ENCODE data around the gene RXRB. TPM values are rescaled to one million over a fixed set of nuclear protein-coding genes. Genes with fewer than 3 reads are reported as not detected.

Gene RXRB
- total RNA-seq, 1 experiment from 2014 or later = 17.0 TPM

- in situ Hi-C loops (cut with HindIII; ENCODE audit: low pct_unique_long_range_greater_than_20kb, low sequenced_read_pairs) = no loop called here
- DNase-seq (ENCODE audit: low read depth, low spot score) = no peak
Measured at GRCh38 chr6:33215271-33216116, 15.0 kb upstream of the RXRB start.

DNA sequence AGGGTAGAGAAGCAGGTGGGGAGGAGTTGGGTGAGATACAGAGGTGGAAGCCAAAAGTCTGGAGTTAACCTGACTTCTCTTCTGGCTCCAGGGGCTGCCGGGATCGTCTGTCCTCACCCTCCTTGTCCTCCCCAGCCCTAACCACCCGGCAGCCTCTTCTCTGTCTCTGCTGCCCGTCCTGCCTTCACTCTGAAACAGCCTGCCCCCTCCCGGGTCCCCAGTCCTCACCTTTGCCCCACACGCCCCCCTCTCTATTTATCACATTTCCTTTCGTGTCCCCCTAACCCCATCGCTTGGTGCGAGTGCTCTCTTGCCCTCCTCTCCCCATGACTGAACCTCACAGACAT is 13.5 kb upstream of the RXRB start:
- in situ Hi-C loops (cut with HindIII; ENCODE audit: low pct_unique_long_range_greater_than_20kb, low sequenced_read_pairs) = no loop called here
- DNase-seq (ENCODE audit: low read depth, low spot score) = no peak

- DNase-seq (ENCODE audit: low read depth, low spot score) = no peak
- in situ Hi-C loops (cut with HindIII; ENCODE audit: low pct_unique_long_range_greater_than_20kb, low sequenced_read_pairs) = no loop called here
Measured at GRCh38 chr6:33213166-33213988, 12.9 kb upstream of the RXRB start.

DNA sequence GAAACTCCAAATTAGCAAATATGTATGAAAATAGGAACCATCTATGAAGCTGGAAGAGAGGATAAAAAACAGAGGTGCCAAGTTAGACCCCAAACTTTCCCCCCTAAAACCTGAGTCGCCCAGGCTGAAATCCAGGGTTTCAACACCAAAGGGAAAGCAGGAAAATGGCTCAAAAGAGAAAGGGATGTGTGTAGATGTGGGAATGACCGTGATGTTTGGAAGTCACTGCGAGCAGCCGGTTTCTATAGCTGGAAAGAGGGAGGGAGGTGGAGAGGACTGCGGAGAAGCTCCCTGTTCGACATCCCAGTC is 12.3 kb upstream of the RXRB start:
- in situ Hi-C loops (cut with HindIII; ENCODE audit: low pct_unique_long_range_greater_than_20kb, low sequenced_read_pairs) = no loop called here
- DNase-seq (ENCODE audit: low read depth, low spot score) = no peak

- in situ Hi-C loops (cut with HindIII; ENCODE audit: low pct_unique_long_range_greater_than_20kb, low sequenced_read_pairs) = no loop called here
- DNase-seq (ENCODE audit: low read depth, low spot score) = no peak
Measured at GRCh38 chr6:33211666-33212422, 11.4 kb upstream of the RXRB start.

GRCh38 chr6:33211136-33211535 is 10.7 kb upstream of the RXRB start:
- in situ Hi-C loops (cut with HindIII; ENCODE audit: low pct_unique_long_range_greater_than_20kb, low sequenced_read_pairs) = no loop called here
- DNase-seq (ENCODE audit: low read depth, low spot score) = no peak

GRCh38 chr6:33209856-33210255 is 9.4 kb upstream of the RXRB start:
- DNase-seq (ENCODE audit: low read depth, low spot score) = no peak
- in situ Hi-C loops (cut with HindIII; ENCODE audit: low pct_unique_long_range_greater_than_20kb, low sequenced_read_pairs) = no loop called here

- peak; percentile 67 for DNase-seq (ENCODE audit: low read depth, low spot score)
- in situ Hi-C loops (cut with HindIII; ENCODE audit: low pct_unique_long_range_greater_than_20kb, low sequenced_read_pairs) = no loop called here
Measured at GRCh38 chr6:33208091-33208967, 7.9 kb upstream of the RXRB start, which contains the start of gene RING1. RING1 (plus strand) TSS chr6:33208500; CDS start chr6:33208823, 323 bp downstream.

- no peak for DNase-seq (ENCODE audit: low read depth, low spot score)
- in situ Hi-C loops (cut with HindIII; ENCODE audit: low pct_unique_long_range_greater_than_20kb, low sequenced_read_pairs) = no loop called here
Measured at GRCh38 chr6:33207552-33208090, 7.2 kb upstream of the RXRB start.

DNA sequence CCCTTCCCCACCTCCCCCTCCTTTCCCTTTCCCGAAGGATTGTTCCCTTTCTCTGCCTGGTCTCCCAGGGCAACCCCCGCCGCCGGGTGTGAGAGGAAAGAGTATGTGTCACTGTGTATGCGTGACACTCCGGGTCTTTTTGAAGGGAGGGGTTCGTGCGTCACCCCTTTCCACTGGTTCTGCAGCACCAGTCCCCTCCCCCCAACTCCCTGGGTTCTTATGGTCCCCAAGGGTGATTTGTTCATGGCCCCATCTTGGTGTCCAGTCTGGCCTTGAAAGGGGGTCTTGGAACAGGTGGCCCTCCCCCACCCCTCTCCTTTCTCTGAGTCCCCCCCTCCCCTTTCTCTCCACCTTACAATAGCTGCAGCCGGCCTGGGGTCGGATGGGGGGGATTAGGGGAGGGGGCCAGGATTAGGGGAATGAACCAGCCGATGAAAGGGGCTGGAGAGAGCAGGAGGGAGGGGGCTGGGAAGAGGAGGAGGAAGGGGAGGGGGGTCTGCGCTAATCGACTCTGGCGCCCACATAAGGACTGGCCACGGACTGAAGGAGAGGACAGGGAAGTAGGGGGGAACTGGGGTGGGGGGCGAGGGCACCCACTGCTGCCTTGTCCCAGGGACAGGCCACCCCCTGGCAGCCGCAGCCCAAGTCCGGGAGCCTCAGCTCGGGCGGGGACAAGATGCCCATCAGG is 6.5 kb upstream of the RXRB start:
- DNase-seq (ENCODE audit: low read depth, low spot score) = no peak
- in situ Hi-C loops (cut with HindIII; ENCODE audit: low pct_unique_long_range_greater_than_20kb, low sequenced_read_pairs) = no loop called here

GRCh38 chr6:33206027-33206863 is 5.8 kb upstream of the RXRB start:
- no peak for DNase-seq (ENCODE audit: low read depth, low spot score)
- in situ Hi-C loops (cut with HindIII; ENCODE audit: low pct_unique_long_range_greater_than_20kb, low sequenced_read_pairs) = no loop called here

DNA sequence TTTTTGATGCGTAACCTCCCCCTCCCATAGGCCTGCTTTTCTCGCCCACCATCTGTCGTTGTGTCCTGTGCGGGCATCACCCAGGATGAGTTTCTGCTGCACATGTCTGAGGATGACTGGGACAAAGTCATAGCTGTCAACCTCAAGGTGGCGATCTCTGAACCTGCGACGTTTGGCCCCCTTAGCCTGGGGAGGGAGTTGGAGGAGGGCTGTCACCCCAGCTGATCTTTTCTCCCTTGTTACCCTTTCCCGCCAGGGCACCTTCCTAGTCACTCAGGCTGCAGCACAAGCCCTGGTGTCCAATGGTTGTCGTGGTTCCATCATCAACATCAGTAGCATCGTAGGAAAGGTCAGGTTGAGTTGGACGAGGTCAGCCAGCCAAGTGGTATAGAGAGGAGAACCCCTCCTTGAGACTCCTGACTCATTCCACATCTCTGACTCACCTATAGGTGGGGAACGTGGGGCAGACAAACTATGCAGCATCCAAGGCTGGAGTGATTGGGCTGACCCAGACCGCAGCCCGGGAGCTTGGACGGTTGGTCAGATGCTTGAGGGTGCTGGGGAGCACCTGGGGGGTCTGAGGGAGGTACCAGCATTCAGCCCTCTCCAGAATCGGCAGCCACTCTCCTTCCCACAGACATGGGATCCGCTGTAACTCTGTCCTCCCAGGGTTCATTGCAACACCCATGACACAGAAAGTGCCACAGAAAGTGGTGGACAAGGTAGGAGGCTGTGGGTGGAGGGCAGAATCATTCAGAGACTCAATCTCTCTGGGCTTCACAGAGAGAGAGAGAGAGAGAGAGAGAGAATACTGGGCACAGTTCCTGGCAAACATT is 4.9 kb upstream of the RXRB start:
- no peak for DNase-seq (ENCODE audit: low read depth, low spot score)
- in situ Hi-C loops (cut with HindIII; ENCODE audit: low pct_unique_long_range_greater_than_20kb, low sequenced_read_pairs) = no loop called here

- in situ Hi-C loops (cut with HindIII; ENCODE audit: low pct_unique_long_range_greater_than_20kb, low sequenced_read_pairs) = no loop called here
- DNase-seq (ENCODE audit: low read depth, low spot score) = peak; percentile 91
Measured at GRCh38 chr6:33204415-33205190, 4.1 kb upstream of the RXRB start, which contains the start of gene HSD17B8. HSD17B8 (plus strand) TSS chr6:33204655; CDS start chr6:33204669, 14 bp downstream.

DNA sequence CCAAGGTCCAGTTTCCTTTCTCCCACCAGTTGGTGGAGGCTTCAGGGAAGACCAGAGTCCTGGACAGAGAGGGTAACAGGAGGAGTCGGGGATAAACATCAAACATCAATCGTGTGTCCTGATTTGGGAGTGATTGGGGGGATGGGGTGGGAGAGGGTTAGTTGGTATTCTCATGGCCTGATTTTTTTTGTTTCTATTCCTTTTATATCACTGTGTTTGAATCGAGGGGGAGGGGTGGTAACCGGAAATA is 3.6 kb upstream of the RXRB start:
- no peak for DNase-seq (ENCODE audit: low read depth, low spot score)
- in situ Hi-C loops (cut with HindIII; ENCODE audit: low pct_unique_long_range_greater_than_20kb, low sequenced_read_pairs) = no loop called here
